T-helper 2 cell treated with Interferon-gamma antibody and Interleukin-4, amounts not matched to agents 5 μg/mL and 100 μg/mL, for 36 hours (primary cell): ENCODE results near the gene SRPK3.
A peak's percentile ranks its signal among the peaks of the same experiment; 100 is the strongest.

Source experiments
- DNase-seq: peaks from one replicate; pipeline ENCODE4 v3.0.0; 2021; ENCODE audit warnings: low spot score
- H3K27ac Mint-ChIP-seq: one replicate; pipeline ENCODE4 v1.8.0; 2021; ENCODE audit warnings: mild to moderate bottlenecking, mixed read lengths
- H3K27me3 Mint-ChIP-seq: one replicate; pipeline ENCODE4 v1.8.0; 2021; ENCODE audit warnings: low read depth, mixed read lengths
- H3K36me3 Mint-ChIP-seq: one replicate; pipeline ENCODE4 v1.8.0; 2021; ENCODE audit warnings: low read depth, mixed read lengths
- H3K4me1 Mint-ChIP-seq: one replicate; pipeline ENCODE4 v1.8.0; 2021; ENCODE audit warnings: low read depth, mixed read lengths
- H3K4me3 Mint-ChIP-seq: one replicate; pipeline ENCODE4 v1.8.0; 2022; ENCODE audit warnings: mild to moderate bottlenecking, moderate library complexity, mixed read lengths
- H3K9me3 Mint-ChIP-seq: one replicate; pipeline ENCODE4 v1.8.0; 2021; ENCODE audit warnings: mixed read lengths

Gene SRPK3

GRCh38 chrX:153763298-153763932 is 17.4 kb upstream of the SRPK3 start:
- no peak overlapping the region for H3K27ac Mint-ChIP-seq
- H3K9me3 Mint-ChIP-seq: no peaks in the 10 kb centered on the region
- peaks cover 5% of the 10 kb centered on the region for H3K4me1 Mint-ChIP-seq
- H3K36me3 Mint-ChIP-seq: no peaks in the 10 kb centered on the region
- H3K4me3 Mint-ChIP-seq: no peak overlapping the region
- DNase-seq: no peak
- no peaks in the 10 kb centered on the region for H3K27me3 Mint-ChIP-seq

GRCh38 chrX:153763989-153764755 is 16.7 kb upstream of the SRPK3 start, which contains the start of gene PLXNB3:
Gene PLXNB3, plus strand, starts transcription at chrX:153764249. Its CDS starts 1,287 bp downstream, at chrX:153765536.
- DNase-seq: peak; percentile 56
- H3K27me3 Mint-ChIP-seq: no peaks in the 10 kb centered on the region
- peaks cover 5% of the 10 kb centered on the region for H3K4me1 Mint-ChIP-seq
- H3K4me3 Mint-ChIP-seq: no peak within 1 kb of the TSS
- H3K9me3 Mint-ChIP-seq: no peaks in the 10 kb centered on the region
- H3K27ac Mint-ChIP-seq: no peak within 1 kb of the TSS
- H3K36me3 Mint-ChIP-seq: no peaks in the 10 kb centered on the region

GRCh38 chrX:153764786-153765137 is 16.1 kb upstream of the SRPK3 start:
- H3K9me3 Mint-ChIP-seq: no peaks in the 10 kb centered on the region
- no peak overlapping the region for H3K4me3 Mint-ChIP-seq
- no peak for DNase-seq
- H3K4me1 Mint-ChIP-seq: peaks cover 5% of the 10 kb centered on the region
- H3K27ac Mint-ChIP-seq: no peak overlapping the region
- H3K27me3 Mint-ChIP-seq: no peaks in the 10 kb centered on the region
- H3K36me3 Mint-ChIP-seq: no peaks in the 10 kb centered on the region

GRCh38 chrX:153765138-153766079 is 15.4 kb upstream of the SRPK3 start:
- Mint-ChIP-seq H3K4me3 (no peak overlapping the region), H3K36me3 (no peaks in the 10 kb centered on the region), H3K9me3 (no peaks in the 10 kb centered on the region), H3K27ac (no peak overlapping the region), H3K4me1 (peaks cover 5% of the 10 kb centered on the region), H3K27me3 (no peaks in the 10 kb centered on the region)
- DNase-seq: no peak

- H3K4me3 Mint-ChIP-seq: no peak overlapping the region
- H3K27ac Mint-ChIP-seq: peak overlapping the region; percentile 10
- no peaks in the 10 kb centered on the region for H3K27me3 Mint-ChIP-seq
- no peaks in the 10 kb centered on the region for H3K36me3 Mint-ChIP-seq
- H3K4me1 Mint-ChIP-seq: peaks cover 5% of the 10 kb centered on the region
- no peaks in the 10 kb centered on the region for H3K9me3 Mint-ChIP-seq
- DNase-seq: no peak
Measured at GRCh38 chrX:153766098-153766817, 14.6 kb upstream of the SRPK3 start.

GRCh38 chrX:153766871-153767673 is 13.8 kb upstream of the SRPK3 start:
- H3K4me1 Mint-ChIP-seq: peaks cover 5% of the 10 kb centered on the region
- no peaks in the 10 kb centered on the region for H3K27me3 Mint-ChIP-seq
- H3K27ac Mint-ChIP-seq: no peak overlapping the region
- H3K36me3 Mint-ChIP-seq: no peaks in the 10 kb centered on the region
- no peak overlapping the region for H3K4me3 Mint-ChIP-seq
- H3K9me3 Mint-ChIP-seq: no peaks in the 10 kb centered on the region
- DNase-seq: no peak

- peaks cover 5% of the 10 kb centered on the region for H3K4me1 Mint-ChIP-seq
- no peak overlapping the region for H3K27ac Mint-ChIP-seq
- H3K36me3 Mint-ChIP-seq: no peaks in the 10 kb centered on the region
- H3K27me3 Mint-ChIP-seq: no peaks in the 10 kb centered on the region
- DNase-seq: no peak
- no peak overlapping the region for H3K4me3 Mint-ChIP-seq
- no peaks in the 10 kb centered on the region for H3K9me3 Mint-ChIP-seq
Measured at GRCh38 chrX:153767674-153768055, 13.2 kb upstream of the SRPK3 start.

- H3K27ac Mint-ChIP-seq: no peak overlapping the region
- no peaks in the 10 kb centered on the region for H3K36me3 Mint-ChIP-seq
- H3K9me3 Mint-ChIP-seq: no peaks in the 10 kb centered on the region
- no peaks in the 10 kb centered on the region for H3K27me3 Mint-ChIP-seq
- peaks cover 5% of the 10 kb centered on the region for H3K4me1 Mint-ChIP-seq
- H3K4me3 Mint-ChIP-seq: no peak overlapping the region
- DNase-seq: no peak
Measured at GRCh38 chrX:153768311-153769157, 12.3 kb upstream of the SRPK3 start.

- Mint-ChIP-seq H3K27ac (no peak overlapping the region), H3K4me1 (peaks cover 4% of the 10 kb centered on the region), H3K9me3 (no peaks in the 10 kb centered on the region), H3K36me3 (no peaks in the 10 kb centered on the region), H3K27me3 (no peaks in the 10 kb centered on the region), H3K4me3 (no peak overlapping the region)
- no peak for DNase-seq
Measured at GRCh38 chrX:153769158-153769864, 11.5 kb upstream of the SRPK3 start.

- no peaks in the 10 kb centered on the region for H3K9me3 Mint-ChIP-seq
- no peak overlapping the region for H3K27ac Mint-ChIP-seq
- H3K27me3 Mint-ChIP-seq: no peaks in the 10 kb centered on the region
- DNase-seq: no peak
- no peaks in the 10 kb centered on the region for H3K36me3 Mint-ChIP-seq
- H3K4me3 Mint-ChIP-seq: no peak overlapping the region
- peaks cover 4% of the 10 kb centered on the region for H3K4me1 Mint-ChIP-seq
Measured at GRCh38 chrX:153769865-153770600, 10.8 kb upstream of the SRPK3 start.

- Mint-ChIP-seq H3K9me3 (no peaks in the 10 kb centered on the region), H3K27me3 (no peaks in the 10 kb centered on the region), H3K36me3 (no peaks in the 10 kb centered on the region), H3K4me1 (peaks cover 4% of the 10 kb centered on the region), H3K27ac (no peak overlapping the region), H3K4me3 (no peak overlapping the region)
- DNase-seq: no peak
Measured at GRCh38 chrX:153770601-153771414, 10.0 kb upstream of the SRPK3 start.
